GM13976 (cell line): ENCODE measurements around the gene ERI3.

Source experiments
- DNase-seq: peaks from one replicate; pipeline ENCODE4 v3.0.0; 2012; ENCODE audit warnings: low spot score
- CTCF ChIP-seq: IDR thresholded peaks from 2 replicates; pipeline ENCODE4 v1.5.1; 2012; ENCODE audit warnings: borderline replicate concordance, mild to moderate bottlenecking; ENCODE audit not compliant: insufficient read depth; ENCODE audit errors: extremely low read depth, missing control alignments, control extremely low read depth
- in situ Hi-C: fragments of 300-500 bp; cut with MboI; formaldehyde crosslinking; loops from one replicate; pipeline ENCODE4 v1.12.0; 2022; ENCODE audit warnings: low sequenced_read_pairs, mixed read lengths, inconsistent platforms; ENCODE audit not compliant: unreplicated experiment

Gene ERI3

DNA sequence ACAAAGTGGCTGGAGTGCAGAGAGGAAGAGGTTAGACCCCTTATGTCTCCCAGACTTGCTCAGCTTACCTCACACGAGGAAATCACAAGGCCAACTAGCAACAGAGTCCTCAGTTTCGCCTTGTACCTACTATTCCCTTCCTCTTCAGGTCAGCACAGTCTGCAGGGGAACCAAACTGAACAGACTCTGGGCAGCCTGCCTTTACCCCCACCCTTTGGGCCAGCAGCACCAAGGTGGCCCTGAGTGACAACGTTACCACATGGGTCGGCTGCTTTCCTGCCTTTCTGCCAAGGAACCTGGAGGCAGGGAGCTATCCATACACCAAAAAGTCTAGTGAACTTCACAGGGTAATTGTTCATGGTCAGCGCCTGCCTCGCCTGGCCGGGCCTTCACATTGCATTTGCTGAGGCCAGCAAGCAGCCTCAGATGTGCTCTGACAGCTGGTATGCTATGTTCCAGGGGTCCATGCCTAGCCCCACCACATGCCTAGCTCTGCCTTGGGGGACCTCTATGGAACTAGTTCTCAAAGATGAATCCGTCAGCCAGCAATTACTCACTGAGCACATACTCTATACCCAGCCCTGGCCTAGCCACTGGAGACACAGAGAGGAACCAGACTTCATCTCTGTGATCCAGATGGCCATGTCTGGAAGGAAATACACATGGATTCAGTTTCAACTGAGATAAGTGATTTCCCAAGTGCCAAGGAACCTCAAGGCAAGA lies 72.2 kb downstream of the ERI3 start:
- no peak for DNase-seq
- in situ Hi-C loops: no loop called here
- no peak for TF ChIP-seq CTCF

DNA sequence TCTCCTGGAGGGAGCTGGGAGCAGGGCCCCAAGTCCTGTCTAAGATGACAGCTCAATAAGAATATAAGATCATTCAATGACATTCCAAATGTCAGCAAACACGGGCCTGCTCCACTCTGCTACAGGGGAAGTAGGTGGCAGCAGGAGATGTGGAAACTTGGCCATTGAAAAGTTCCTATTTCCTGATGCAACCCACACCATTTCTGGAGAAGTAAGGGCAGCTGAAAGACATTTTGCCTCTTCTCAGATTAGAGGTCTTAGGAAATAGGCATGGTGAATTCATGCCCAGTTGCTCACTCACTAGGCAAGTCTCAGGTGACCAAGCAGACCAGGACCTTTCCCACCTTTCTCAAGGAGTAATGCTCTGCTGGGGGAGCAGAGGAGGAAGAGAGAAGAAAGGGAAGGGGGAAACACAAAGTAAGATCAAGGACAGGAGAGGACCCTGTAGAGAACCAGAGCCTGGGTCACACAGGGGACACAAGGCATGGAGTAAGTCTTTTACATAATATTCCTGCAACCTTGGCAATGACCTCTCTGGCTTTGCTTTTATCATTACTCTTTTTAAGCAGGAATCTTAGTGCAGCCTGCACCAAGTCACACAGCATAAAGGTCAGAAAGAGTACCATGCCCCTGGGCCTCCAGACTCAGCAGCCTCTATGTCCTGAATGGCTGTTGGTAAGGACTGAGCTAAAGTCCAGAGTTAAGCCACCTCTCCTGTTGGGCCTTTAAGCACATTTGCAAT lies 72.9 kb downstream of the ERI3 start:
- no peak for DNase-seq
- in situ Hi-C loops: no loop called here
- TF ChIP-seq CTCF: no peak

DNA sequence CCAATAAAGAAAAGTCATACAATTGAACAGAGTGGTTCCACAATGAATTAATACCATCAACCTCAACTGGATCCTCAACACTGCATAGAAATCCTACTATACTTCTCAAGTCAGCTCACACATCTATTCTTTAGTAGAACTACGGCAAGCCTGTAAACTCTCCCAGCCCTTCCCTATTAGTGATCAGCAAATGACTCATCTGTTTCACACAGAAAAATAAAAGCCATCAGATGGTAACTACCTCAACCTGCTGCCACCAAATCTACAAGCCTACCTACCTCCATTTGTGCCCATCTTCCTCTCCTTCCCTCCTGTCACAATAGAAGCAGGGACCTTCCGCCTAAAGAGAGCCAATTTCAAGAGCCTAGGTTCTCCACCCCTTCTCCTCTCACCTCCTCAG lies 78.2 kb downstream of the ERI3 start:
- TF ChIP-seq CTCF: no peak
- in situ Hi-C loops: no loop called here
- no peak for DNase-seq

DNA sequence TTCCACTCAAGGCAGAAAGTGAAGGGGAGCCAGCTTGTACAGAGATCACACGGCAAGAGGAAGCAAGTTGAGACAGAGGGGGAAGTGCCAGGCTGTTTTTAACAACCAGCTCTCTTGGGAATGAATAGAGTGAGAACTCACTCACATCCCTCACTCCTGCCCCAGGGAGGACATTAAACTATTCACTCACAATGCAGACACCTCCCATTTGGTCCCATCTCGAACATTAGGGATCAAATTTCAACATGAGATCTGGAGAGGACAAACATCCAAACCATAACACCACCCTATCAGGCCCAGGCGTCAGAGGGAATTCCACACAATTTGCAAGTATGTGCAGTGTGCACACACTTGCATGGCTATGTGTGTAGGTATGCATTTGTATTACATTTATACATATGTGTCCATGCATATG lies 79.1 kb downstream of the ERI3 start:
- no peak for DNase-seq
- in situ Hi-C loops: no loop called here
- TF ChIP-seq CTCF: no peak

GRCh38 chr1:44275296-44275962 lies 79.6 kb downstream of the ERI3 start:
- DNase-seq: no peak
- in situ Hi-C loops: no loop called here
- TF ChIP-seq CTCF: no peak

- TF ChIP-seq CTCF: no peak
- in situ Hi-C loops: no loop called here
- DNase-seq: no peak
These were observed 81.3 kb downstream of the ERI3 start for GRCh38 chr1:44273560-44274350.
